SU-DHL-6 (cell line): ENCODE measurements around the gene RIBC2.
"Not testable (repeated sequence)": the region's sequence is repeated elsewhere in the genome, so short reads cannot be mapped to it uniquely, and the experiment has no call there.

ENCODE experiments used
- H2AFZ ChIP-seq: fragments of 200-600 bp; sonication (generic); 2 replicates; pipeline ENCODE4 v1.6.1; 2014; ENCODE audit warnings: low read depth, mild to moderate bottlenecking, moderate library complexity, mixed read lengths, antibody characterized with exemption, low read length; ENCODE audit not compliant: severe bottlenecking
- H3F3A ChIP-seq: fragments of 200-600 bp; shearing (Covaris generic); 2 replicates; pipeline ENCODE4 v1.6.0; 2016; ENCODE audit warnings: antibody characterized with exemption, mild to moderate bottlenecking; ENCODE audit not compliant: insufficient read depth
- H3K27ac ChIP-seq: fragments of 200-600 bp; sonication (generic); 2 replicates; pipeline ENCODE4 v1.5.1; 2016; ENCODE audit warnings: low read depth, mild to moderate bottlenecking, low read length, moderate library complexity, mixed read lengths
- H3K27me3 ChIP-seq: fragments of 200-600 bp; sonication (generic), shearing (Covaris generic); 2 replicates; pipeline ENCODE4 v1.6.0; 2014; ENCODE audit warnings: mild to moderate bottlenecking, low read length
- H3K36me3 ChIP-seq: fragments of 200-600 bp; sonication (generic); 2 replicates; pipeline ENCODE4 v1.6.1; 2014; ENCODE audit warnings: mild to moderate bottlenecking, low read length, mixed read lengths
- H3K4me2 ChIP-seq: fragments of 300-600, 200-600 bp; shearing (Covaris generic), sonication (generic); 2 replicates; pipeline ENCODE4 v1.6.0; 2014; ENCODE audit warnings: low read length, low read depth, mild to moderate bottlenecking; ENCODE audit not compliant: poor library complexity, severe bottlenecking
- H3K4me3 ChIP-seq: fragments of 200-600 bp; sonication (generic); 2 replicates; pipeline ENCODE4 v1.5.1; 2014; ENCODE audit warnings: antibody characterized with exemption, low read length, mild to moderate bottlenecking, mixed read lengths; ENCODE audit not compliant: insufficient read depth, poor library complexity, severe bottlenecking
- H3K79me2 ChIP-seq: fragments of 200-600 bp; sonication (generic); 2 replicates; pipeline ENCODE4 v1.6.1; 2014; ENCODE audit warnings: mild to moderate bottlenecking, low read length, moderate library complexity; ENCODE audit not compliant: insufficient read depth
- H3K9ac ChIP-seq: fragments of 200-600 bp; sonication (generic); 2 replicates; pipeline ENCODE4 v1.7.0; 2014; ENCODE audit warnings: mild to moderate bottlenecking, low read length
- H3K9me2 ChIP-seq: fragments of 200-600 bp; sonication (generic); replicated peaks from 2 replicates; pipeline ENCODE4 v1.6.1; 2014; ENCODE audit warnings: low read length; ENCODE audit not compliant: insufficient read depth
- H3K9me3 ChIP-seq: fragments of 200-600 bp; sonication (generic); 2 replicates; pipeline ENCODE4 v1.6.1; 2014; ENCODE audit warnings: low read length, mixed read lengths; ENCODE audit not compliant: insufficient read depth
- H4K20me1 ChIP-seq: fragments of 200-600 bp; sonication (generic); 2 replicates; pipeline ENCODE4 v1.6.1; 2014; ENCODE audit warnings: low read depth, mild to moderate bottlenecking, antibody characterized with exemption, low read length, moderate library complexity, mixed read lengths
- CTCF ChIP-seq: fragments of 200-600 bp; sonication (generic); IDR thresholded peaks from one replicate; pipeline ENCODE4 v1.5.1; 2017; ENCODE audit warnings: antibody characterized with exemption, mild to moderate bottlenecking, low read length, moderate library complexity; ENCODE audit not compliant: insufficient read depth, poor library complexity, severe bottlenecking
- EZH2phosphoT487 ChIP-seq: fragments of 200-600 bp; sonication (generic), shearing (Covaris generic); conservative IDR thresholded peaks from 2 replicates; pipeline ENCODE4 v1.6.1; 2018; ENCODE audit warnings: mild to moderate bottlenecking, antibody characterized with exemption, low read length, moderate library complexity, mixed read lengths

Gene RIBC2

GRCh38 chr22:45413368-45414211, at the start of gene RIBC2, which contains the start of gene SMC1B:
Gene RIBC2 (plus strand): TSS chr22:45413693. CDS start chr22:45413887, 194 bp downstream.
Gene SMC1B (minus strand): TSS chr22:45413599. CDS start chr22:45413567, 32 bp downstream.
- Histone ChIP-seq H3K4me2 (no peak within 1 kb of the TSS), H3K27ac (no peak within 1 kb of the TSS), H3K79me2 (no peaks in the 10 kb centered on the region), H2AFZ (no peak within 1 kb of the TSS), H3F3A (no peaks in the 10 kb centered on the region), H3K9me3 (no peaks in the 10 kb centered on the region), H3K4me3 (no peak within 1 kb of the TSS), H4K20me1 (no peaks in the 10 kb centered on the region), H3K9me2 (no peaks in the 10 kb centered on the region), H3K9ac (no peak within 1 kb of the TSS), H3K36me3 (no peaks in the 10 kb centered on the region), H3K27me3 (no peaks in the 10 kb centered on the region)
- TF ChIP-seq CTCF (no peak), EZH2phosphoT487 (no peak)

GRCh38 chr22:45366713-45367112, 46.8 kb upstream of the RIBC2 start:
- no peak overlapping the region for H3K27ac ChIP-seq
- H3K79me2 ChIP-seq, result no peaks in the 10 kb centered on the region
- no peak overlapping the region for H3K9ac ChIP-seq
- H3K9me3 ChIP-seq, result no peaks in the 10 kb centered on the region
- no peaks in the 10 kb centered on the region for H3K27me3 ChIP-seq
- H3K36me3 ChIP-seq, result no peaks in the 10 kb centered on the region
- H2AFZ ChIP-seq, result no peak overlapping the region
- no peak overlapping the region for H3K4me3 ChIP-seq
- TF ChIP-seq CTCF (no peak), EZH2phosphoT487 (no peak)
- H4K20me1 ChIP-seq, result no peaks in the 10 kb centered on the region
- no peaks in the 10 kb centered on the region for H3K9me2 ChIP-seq
- H3F3A ChIP-seq, result no peaks in the 10 kb centered on the region
- H3K4me2 ChIP-seq, result no peak overlapping the region

GRCh38 chr22:45373592-45373991, 39.9 kb upstream of the RIBC2 start:
- not testable (repeated sequence) for H3K4me2 ChIP-seq, H3K9ac ChIP-seq, H3K9me3 ChIP-seq

GRCh38 chr22:45376009-45376408, 37.5 kb upstream of the RIBC2 start:
- no peaks in the 10 kb centered on the region for H4K20me1 ChIP-seq
- no peak overlapping the region for H3K9ac ChIP-seq
- TF ChIP-seq EZH2phosphoT487 (no peak), CTCF (no peak)
- H3K9me3 ChIP-seq, result no peaks in the 10 kb centered on the region
- H3K4me3 ChIP-seq, result no peak overlapping the region
- no peak overlapping the region for H2AFZ ChIP-seq
- no peaks in the 10 kb centered on the region for H3F3A ChIP-seq
- H3K79me2 ChIP-seq, result no peaks in the 10 kb centered on the region
- no peak overlapping the region for H3K4me2 ChIP-seq
- H3K27me3 ChIP-seq, result no peaks in the 10 kb centered on the region
- H3K27ac ChIP-seq, result no peak overlapping the region
- no peaks in the 10 kb centered on the region for H3K9me2 ChIP-seq
- no peaks in the 10 kb centered on the region for H3K36me3 ChIP-seq

More at GRCh38 chr22:45373592-45373991, 39.9 kb upstream of the RIBC2 start:
- H3K27me3 ChIP-seq, H3K27ac ChIP-seq, H3K79me2 ChIP-seq, H3K36me3 ChIP-seq, H3F3A ChIP-seq, H2AFZ ChIP-seq, H3K4me3 ChIP-seq, H3K9me2 ChIP-seq, H4K20me1 ChIP-seq: not testable (repeated sequence)
